A549 (cell line): ENCODE results near the gene TOX4. TPM values are rescaled to one million over a fixed set of nuclear protein-coding genes. Genes with fewer than 3 reads are reported as not detected.
"Not testable (repeated sequence)": the region's sequence is repeated elsewhere in the genome, so short reads cannot be mapped to it uniquely, and the experiment has no call there.

Experiments
- ATAC-seq, 2 experiments: fragments of 200-7000 bp in 1 of 2; fragments of >200 bp in 1 of 2; cut with Nextera tagmentation in 1 of 2; cut with Tn5 transposase in 1 of 2; 3 replicates each; pipeline versions ENCODE4 v1.8.0 to v1.9.1; 2018 to 2020; ENCODE audit warnings: mild to moderate bottlenecking in 1 of 2, moderate library complexity in 1 of 2
- CTCF ChIA-PET: fragments of 300-600 bp; sonication (Branson Sonifier 250); formaldehyde crosslinking; extraction: SDS; loops from one replicate; lab custom pipeline; 2021; ENCODE audit warnings: antibody characterized with exemption, inconsistent platforms; lab: Yijun Ruan, JAX
- POLR2A ChIA-PET: fragments of 350-600 bp; formaldehyde crosslinking; extraction: SDS; loops from one replicate; lab custom pipeline; 2021; ENCODE audit warnings: antibody characterized with exemption, inconsistent platforms; lab: Yijun Ruan, JAX
- DNase-seq, 2 experiments: peaks; one replicate each; pipeline versions ENCODE4 v3.0.0 to v3.0.0-alpha.2; 2011 to 2016; ENCODE audit warnings: low read depth in 1 of 2, low spot score in 1 of 2
- FAIRE-seq: peaks from 2 replicates; lab custom pipeline; 2011; peaks lifted over from hg19 to GRCh38; lab: Jason Lieb, UNC
- H3K27ac ChIP-seq, 2 experiments: fragments of >200 bp; sonication (Bioruptor Twin); formaldehyde crosslinking; 3 replicates each; pipeline ENCODE4 v1.5.1; 2016 to 2017
- H3K4me1 ChIP-seq: fragments of >200 bp; sonication (Bioruptor Twin); formaldehyde crosslinking; 3 replicates; pipeline ENCODE4 v1.6.1; 2016
- H3K4me2 ChIP-seq: fragments of >200 bp; sonication (Bioruptor Twin); formaldehyde crosslinking; 3 replicates; pipeline ENCODE4 v1.6.1; 2016
- H3K4me3 ChIP-seq: fragments of >200 bp; sonication (Bioruptor Twin); formaldehyde crosslinking; 3 replicates; pipeline ENCODE4 v1.5.1; 2016
- H3K9me3 ChIP-seq: fragments of >200 bp; sonication (Bioruptor Twin); formaldehyde crosslinking; 3 replicates; pipeline ENCODE4 v1.6.1; 2016
- EHF ChIP-seq: fragments of 250-450 bp; sonication (Bioruptor Pico); IDR thresholded peaks from 2 replicates; pipeline ENCODE4 v1.5.0; 2020; ENCODE audit warnings: mild to moderate bottlenecking
- EP300 ChIP-seq, 2 experiments: fragments of >200 bp; sonication (Bioruptor Twin); formaldehyde crosslinking; IDR thresholded peaks; 2 replicates in 1 of 2; 3 replicates in 1 of 2; pipeline ENCODE4 v1.6.1; 2016 to 2017
- NPAS2 ChIP-seq: fragments of 250-450 bp; sonication (Bioruptor Pico); IDR thresholded peaks from 2 replicates; pipeline ENCODE4 v1.8.0; 2022; ENCODE audit warnings: mild to moderate bottlenecking, moderate library complexity, borderline replicate concordance
- RAD21 ChIP-seq, 2 experiments: fragments of >200 bp in 1 of 2; sonication (Bioruptor Twin) in 1 of 2; formaldehyde crosslinking in 1 of 2; IDR thresholded peaks in 1 of 2; conservative IDR thresholded peaks in 1 of 2; 2 replicates in 1 of 2; 3 replicates in 1 of 2; pipeline ENCODE4 v1.6.1; 2012 to 2018; ENCODE audit warnings: inconsistent platforms in 1 of 2
- WGBS: methylation state at CpG from one replicate; pipeline ENCODE4 v1.1.6; 2017; ENCODE audit errors: missing lambda C conversion rate; 5-methylcytosine and 5-hydroxymethylcytosine counted together
- polyA plus RNA-seq, 4 experiments: library from polyadenylated mRNA; depleted of rRNA in 3 of 4; stranded (reverse); fragments of >200 nt; fragmentation: RNase III in 1 of 4; extraction: RNeasy Plus Mini Kit Qiagen cat#74134 plus additional on column Dnase treatment in 1 of 4; gene quantifications; 2 replicates in 3 of 4; 3 replicates in 1 of 4; pipeline ENCODE4 v1.2.3, GENCODE V29; 2011 to 2017
- small RNA-seq, 6 experiments: library from RNA; depleted of rRNA; stranded (forward); fragments of <200 nt; gene quantifications; one replicate each; pipeline ENCODE3, GENCODE V24; 2012

TOX4 gene
- polyA plus RNA-seq, 2 of the 4 experiments (the other 2 are of a cell fraction), result 48.3 to 76.4 TPM

DNA sequence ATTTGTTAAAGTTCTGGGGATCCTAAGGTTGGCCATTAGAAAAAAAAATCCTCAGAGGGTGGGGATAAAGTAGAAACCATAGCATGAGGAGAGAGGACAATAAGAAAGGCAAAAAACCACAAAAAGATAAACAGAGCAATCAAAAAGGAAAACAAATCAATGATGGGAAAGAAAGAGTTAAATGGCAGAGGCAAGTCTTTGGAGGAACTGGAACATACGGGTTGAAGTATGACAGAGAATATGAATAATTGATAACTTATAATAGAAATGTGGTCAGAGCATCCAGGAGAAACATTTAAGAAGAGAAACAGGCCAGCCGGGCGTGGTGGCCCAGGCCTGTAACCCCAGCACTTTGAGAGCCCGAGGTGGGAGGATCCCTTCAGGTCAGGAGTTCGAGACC lies 67.0 kb downstream of the TOX4 start:
- no peaks in the 10 kb centered on the region for H3K4me1 ChIP-seq
- H3K4me2 ChIP-seq, result no peak overlapping the region
- TF ChIP-seq EHF (CRISPR knock-in tag) (no peak), RAD21 (conservative IDR thresholded peaks at IDR 0.05 in 1 of 2, IDR thresholded peaks at IDR 0.05 in 1 of 2) (no peak), EP300 (IDR thresholded peaks at IDR 0.05) (no peak), NPAS2 (CRISPR knock-in tag) (no peak)
- WGBS, result 43% methylated on average over 5 of the region's 5 CpGs
- H3K4me3 ChIP-seq, result no peak overlapping the region
- no peak for DNase-seq
- POLR2A ChIA-PET, result no interaction called here
- no peaks in the 10 kb centered on the region for H3K9me3 ChIP-seq
- CTCF ChIA-PET, result interaction anchor here (1.0 kb wide), 1 partner anchor 13 kb away, joined by 4 read pairs; no protein-coding TSS in a partner anchor
- no peak for ATAC-seq
- no peak for FAIRE-seq
- no peak overlapping the region for H3K27ac ChIP-seq

DNA sequence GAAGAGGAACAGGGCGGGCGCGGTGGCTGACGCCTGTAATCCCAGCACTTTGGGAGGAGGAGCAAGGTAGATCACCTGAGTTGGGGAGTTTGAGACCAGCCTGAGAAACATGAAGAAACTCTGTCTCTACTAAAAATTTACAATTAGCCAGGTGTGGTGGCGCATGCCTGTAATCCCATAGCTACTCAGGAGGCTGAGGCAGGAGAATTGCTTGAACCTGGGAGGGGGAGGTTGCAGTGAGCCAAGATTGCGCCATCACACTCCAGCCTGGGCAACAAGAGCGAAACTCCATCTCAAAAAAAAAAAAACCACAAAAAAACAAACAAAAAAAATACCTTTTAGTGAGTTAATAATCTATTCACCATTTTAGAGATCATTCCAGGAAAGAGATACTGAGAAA lies 67.6 kb downstream of the TOX4 start:
- FAIRE-seq, H3K9me3 ChIP-seq, H3K4me3 ChIP-seq, H3K4me1 ChIP-seq, H3K4me2 ChIP-seq, DNase-seq, H3K27ac ChIP-seq, ATAC-seq: not testable (repeated sequence)
- WGBS, result 79% methylated on average over 7 of the region's 7 CpGs
- ChIA-PET CTCF (interaction anchor here (0.7 to 1.0 kb wide), 2 partner anchors 12 to 14 kb away, joined by 3 to 4 read pairs; no protein-coding TSS in a partner anchor), POLR2A (interaction anchor here (0.6 kb wide), 1 partner anchor 10 kb away, joined by 4 read pairs; no protein-coding TSS in a partner anchor)

Small RNA genes within 50 kb of the gene (small RNA-seq; reads per million reads assigned to genes)
- gene RN7SL650P, result 0 reads per million in 6 experiments

Other genes starting within 250 kb of the TOX4 start
- 1,057 and 1,207 TPM in 2 replicates for gene HNRNPC, start 207.8 kb upstream of the TOX4 start, polyA plus RNA-seq (2011; rRNA removed)
- 1,069 to 1,196 TPM (median 1,087 TPM) in 3 replicates for gene HNRNPC, start 207.8 kb upstream of the TOX4 start, polyA plus RNA-seq (2017; fragmentation: RNase III; extraction: RNeasy Plus Mini Kit Qiagen cat#74134 plus additional on column Dnase treatment)
- 0.87 and 1.5 TPM in 2 replicates for gene RPGRIP1, start 197.1 kb upstream of the TOX4 start, polyA plus RNA-seq (2011; rRNA removed)
- 0.26 to 0.37 TPM (median 0.26 TPM) in 3 replicates for gene RPGRIP1, start 197.1 kb upstream of the TOX4 start, polyA plus RNA-seq (2017; fragmentation: RNase III; extraction: RNeasy Plus Mini Kit Qiagen cat#74134 plus additional on column Dnase treatment)
- gene SUPT16H, start 93.2 kb upstream of the TOX4 start, polyA plus RNA-seq (2011; rRNA removed), result 121 and 129 TPM in 2 replicates
- 126 to 138 TPM (median 131 TPM) in 3 replicates for gene SUPT16H, start 93.2 kb upstream of the TOX4 start, polyA plus RNA-seq (2017; fragmentation: RNase III; extraction: RNeasy Plus Mini Kit Qiagen cat#74134 plus additional on column Dnase treatment)
- gene CHD8, start 21.1 kb upstream of the TOX4 start, polyA plus RNA-seq (2011; rRNA removed), result 28.5 and 50.4 TPM in 2 replicates
- gene CHD8, start 21.1 kb upstream of the TOX4 start, polyA plus RNA-seq (2017; fragmentation: RNase III; extraction: RNeasy Plus Mini Kit Qiagen cat#74134 plus additional on column Dnase treatment), result 35.2 to 37.8 TPM (median 36.8 TPM) in 3 replicates
- gene RAB2B, start 236 bp upstream of the TOX4 start, polyA plus RNA-seq (2011; rRNA removed), result 37.5 and 41.3 TPM in 2 replicates
- 15.8 to 19.8 TPM (median 18.4 TPM) in 3 replicates for gene RAB2B, start 236 bp upstream of the TOX4 start, polyA plus RNA-seq (2017; fragmentation: RNase III; extraction: RNeasy Plus Mini Kit Qiagen cat#74134 plus additional on column Dnase treatment)
- gene METTL3, start 34.1 kb downstream of the TOX4 start, polyA plus RNA-seq (2011; rRNA removed), result 103 and 118 TPM in 2 replicates
- 63.2 to 66.3 TPM (median 65.2 TPM) in 3 replicates for gene METTL3, start 34.1 kb downstream of the TOX4 start, polyA plus RNA-seq (2017; fragmentation: RNase III; extraction: RNeasy Plus Mini Kit Qiagen cat#74134 plus additional on column Dnase treatment)
- 2.8 and 3.8 TPM in 2 replicates for gene SALL2, start 49.2 kb downstream of the TOX4 start, polyA plus RNA-seq (2011; rRNA removed)
- 1.9 to 3.5 TPM (median 3.5 TPM) in 3 replicates for gene SALL2, start 49.2 kb downstream of the TOX4 start, polyA plus RNA-seq (2017; fragmentation: RNase III; extraction: RNeasy Plus Mini Kit Qiagen cat#74134 plus additional on column Dnase treatment)
- not detected in 2 replicates for gene OR10G3, start 102.9 kb downstream of the TOX4 start, polyA plus RNA-seq (2011; rRNA removed)
- gene OR10G3, start 102.9 kb downstream of the TOX4 start, polyA plus RNA-seq (2017; fragmentation: RNase III; extraction: RNeasy Plus Mini Kit Qiagen cat#74134 plus additional on column Dnase treatment), result not detected in 3 replicates
- not detected in 2 replicates for gene OR10G2, start 157.7 kb downstream of the TOX4 start, polyA plus RNA-seq (2011; rRNA removed)
- not detected in 3 replicates for gene OR10G2, start 157.7 kb downstream of the TOX4 start, polyA plus RNA-seq (2017; fragmentation: RNase III; extraction: RNeasy Plus Mini Kit Qiagen cat#74134 plus additional on column Dnase treatment)
- gene OR4E2, start 176.6 kb downstream of the TOX4 start, polyA plus RNA-seq (2011; rRNA removed), result not detected in 2 replicates
- gene OR4E2, start 176.6 kb downstream of the TOX4 start, polyA plus RNA-seq (2017; fragmentation: RNase III; extraction: RNeasy Plus Mini Kit Qiagen cat#74134 plus additional on column Dnase treatment), result not detected in 3 replicates
- gene OR4E1, start 196.6 kb downstream of the TOX4 start, polyA plus RNA-seq (2011; rRNA removed), result not detected in 2 replicates
- not detected in 3 replicates for gene OR4E1, start 196.6 kb downstream of the TOX4 start, polyA plus RNA-seq (2017; fragmentation: RNase III; extraction: RNeasy Plus Mini Kit Qiagen cat#74134 plus additional on column Dnase treatment)